Hepatocyte (in vitro differentiated cells): ENCODE results near the gene MTCP1.

ENCODE experiments used
- CTCF ChIP-seq: fragments of 200-600 bp; sonication (generic); IDR thresholded peaks from 2 replicates; pipeline ENCODE4 v1.5.1; 2016; ENCODE audit warnings: antibody characterized with exemption, mild to moderate bottlenecking; ENCODE audit not compliant: poor library complexity
- EZH2phosphoT487 ChIP-seq: fragments of 200-600 bp; sonication (generic); IDR thresholded peaks from one replicate; pipeline ENCODE4 v1.6.1; 2018; ENCODE audit warnings: antibody characterized with exemption, mild to moderate bottlenecking, low read depth, moderate library complexity; ENCODE audit not compliant: unreplicated experiment, severe bottlenecking

DNA sequence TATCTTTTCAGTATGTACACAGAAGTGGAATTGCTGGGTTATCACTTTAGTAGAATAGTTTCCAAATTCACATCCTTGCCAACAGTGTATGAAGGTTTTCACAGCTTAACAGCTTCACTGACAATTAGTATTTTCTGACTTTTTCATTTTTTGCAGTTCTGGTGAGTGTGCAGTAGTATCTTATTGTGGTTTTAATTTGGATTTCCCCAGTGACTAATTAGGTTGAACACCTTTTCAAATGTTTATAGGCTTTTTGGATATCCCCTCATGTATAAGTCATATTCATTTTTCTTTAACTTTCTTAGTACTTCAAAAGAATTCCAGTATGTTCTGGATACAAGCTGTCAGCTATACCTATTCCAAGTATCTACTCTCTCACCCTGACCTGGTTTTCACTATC lies 37.5 kb upstream of the MTCP1 start:
- TF ChIP-seq CTCF, result no peak
- no peak for TF ChIP-seq EZH2phosphoT487
